Measurements from ENCODE around the gene CAND2.
"Not testable (repeated sequence)": the region's sequence is repeated elsewhere in the genome, so short reads cannot be mapped to it uniquely, and the experiment has no call there.

Gene CAND2

DNA sequence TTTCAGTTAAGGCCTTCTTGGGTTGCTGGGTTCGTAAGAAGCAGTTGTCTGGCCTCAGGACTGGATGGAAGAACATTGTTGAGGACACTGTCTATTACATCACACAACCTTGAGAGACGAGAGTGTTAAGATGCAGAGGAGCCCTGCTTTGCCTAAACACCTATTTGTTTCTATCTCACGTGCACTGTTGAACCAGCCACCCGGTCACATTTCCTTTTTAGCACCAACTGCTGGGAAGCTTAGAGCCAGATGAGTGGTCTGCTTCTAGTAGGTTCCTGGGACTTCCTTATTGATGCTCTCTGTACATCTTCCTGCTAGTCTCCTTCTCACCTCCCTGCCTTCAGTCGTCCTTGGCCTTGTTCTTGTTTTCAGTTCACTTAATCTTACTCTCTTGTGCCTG, 22.3 kb downstream of the CAND2 start:
- no peak for DNase-seq
- intact Hi-C loops (cut with DNase I), result no loop called here

DNA sequence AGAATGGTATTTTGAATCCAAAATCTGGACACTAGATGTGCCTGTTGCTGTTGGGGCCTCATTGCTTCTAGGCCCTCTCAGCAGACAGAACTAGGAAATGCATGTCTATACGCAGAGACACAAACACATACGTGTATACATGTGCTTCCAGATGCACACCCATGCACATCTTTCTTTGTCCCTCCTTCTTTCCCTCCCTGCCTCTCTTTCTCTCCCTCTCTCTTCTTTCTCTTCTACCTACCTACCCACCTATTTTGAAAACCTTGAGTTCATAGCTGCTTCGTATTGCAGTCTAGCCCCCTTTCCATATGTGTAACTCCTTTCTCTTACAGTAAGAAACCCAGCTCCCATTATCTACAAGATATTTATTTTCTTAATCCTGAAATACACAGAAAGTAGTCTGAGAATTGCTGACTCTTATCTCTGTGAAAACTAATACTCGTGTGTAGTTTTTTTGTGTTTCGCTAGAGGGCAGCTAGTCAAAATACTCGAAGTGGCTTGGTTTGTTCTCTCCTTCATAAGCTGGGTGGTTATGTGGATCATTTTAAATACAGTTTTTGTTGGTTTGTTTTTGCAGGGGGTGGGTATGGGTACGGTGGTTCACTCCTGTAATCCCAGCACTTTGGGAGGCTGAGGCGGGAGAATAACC, 26.4 kb downstream of the CAND2 start:
- intact Hi-C loops (cut with DNase I), result no loop called here
- no peak for DNase-seq

DNA sequence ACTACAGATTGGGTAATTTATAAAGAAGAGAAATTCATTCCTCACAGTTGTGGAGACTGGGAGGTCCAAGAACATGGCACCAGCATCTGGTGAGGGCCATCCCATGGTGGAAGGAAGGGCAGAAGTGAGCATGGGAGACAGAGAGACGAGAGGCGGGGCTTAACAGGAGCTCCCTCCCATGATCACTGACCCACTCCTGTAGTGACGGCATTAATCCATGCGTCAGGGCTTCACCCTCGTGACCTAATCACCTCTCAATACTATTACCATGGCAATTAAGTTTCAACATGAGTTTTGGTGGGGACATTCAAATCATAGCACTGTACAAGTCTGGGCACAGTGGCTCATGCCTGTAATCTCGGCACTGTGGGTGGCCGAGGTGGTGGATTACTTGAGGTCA, 27.8 kb downstream of the CAND2 start:
- DNase-seq, result no peak
- intact Hi-C loops (cut with DNase I), result no loop called here

DNA sequence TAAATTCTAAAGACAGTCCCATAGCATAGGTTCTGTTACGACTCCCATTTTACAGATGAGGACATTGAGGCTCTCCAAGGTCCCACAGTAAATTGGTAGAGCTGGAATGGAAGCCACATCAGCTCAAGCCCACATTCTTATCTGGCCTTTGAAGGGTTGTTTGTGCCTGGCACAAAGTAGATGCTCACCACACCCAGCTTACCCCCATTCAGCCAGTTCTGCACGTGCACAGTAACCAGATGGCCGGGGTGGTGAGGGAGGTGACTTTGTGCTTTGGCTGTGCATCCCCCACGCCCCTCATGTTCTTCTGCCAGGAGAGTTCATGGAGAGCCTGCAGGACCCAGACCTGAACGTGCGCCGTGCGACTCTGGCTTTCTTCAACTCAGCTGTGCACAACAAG, 28.7 kb downstream of the CAND2 start:
- intact Hi-C loops (cut with DNase I), result no loop called here
- no peak for DNase-seq

DNA sequence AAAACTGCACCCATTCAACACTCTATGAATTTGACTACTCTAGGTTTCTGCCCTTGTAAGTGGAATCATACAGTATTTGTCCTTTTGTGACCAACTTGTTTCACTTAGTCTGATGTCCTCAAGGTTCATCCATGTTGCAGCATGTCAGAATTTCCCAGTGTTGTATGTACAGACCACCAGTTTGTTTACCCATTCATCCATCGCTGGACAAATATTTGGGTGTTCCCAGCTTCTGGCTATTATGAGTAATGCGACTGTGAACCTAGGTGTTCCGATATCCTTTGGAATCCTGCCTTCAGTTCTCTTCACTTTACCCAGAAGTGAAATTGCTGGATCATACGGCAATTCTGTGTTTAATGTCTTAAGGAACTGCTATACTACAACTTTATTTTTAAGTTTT, 32.3 kb downstream of the CAND2 start:
- no peak for DNase-seq

DNA sequence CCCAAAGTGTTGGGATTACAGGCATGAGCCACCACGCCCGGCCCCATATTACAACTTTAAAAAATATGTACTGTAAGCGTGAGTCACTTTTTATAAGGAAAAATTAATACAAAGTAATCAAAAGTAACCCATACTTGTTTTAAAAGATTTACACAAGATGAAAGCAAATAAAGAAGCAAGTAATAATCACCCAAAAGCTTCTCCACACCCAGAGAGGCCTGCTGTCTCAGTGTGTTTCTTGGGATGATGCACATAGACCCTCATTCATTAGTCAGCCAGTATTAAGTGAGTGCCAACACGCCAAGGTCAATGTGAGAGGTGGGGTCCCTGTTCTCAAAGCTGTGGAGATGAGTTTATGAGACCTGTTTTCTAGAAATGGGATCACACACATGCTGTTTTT, 32.9 kb downstream of the CAND2 start:
- DNase-seq, result no peak
- intact Hi-C loops (cut with DNase I), result no loop called here

More for the DNA sequence above, 32.3 kb downstream of the CAND2 start:
- intact Hi-C loops (cut with DNase I), result no loop called here

DNA sequence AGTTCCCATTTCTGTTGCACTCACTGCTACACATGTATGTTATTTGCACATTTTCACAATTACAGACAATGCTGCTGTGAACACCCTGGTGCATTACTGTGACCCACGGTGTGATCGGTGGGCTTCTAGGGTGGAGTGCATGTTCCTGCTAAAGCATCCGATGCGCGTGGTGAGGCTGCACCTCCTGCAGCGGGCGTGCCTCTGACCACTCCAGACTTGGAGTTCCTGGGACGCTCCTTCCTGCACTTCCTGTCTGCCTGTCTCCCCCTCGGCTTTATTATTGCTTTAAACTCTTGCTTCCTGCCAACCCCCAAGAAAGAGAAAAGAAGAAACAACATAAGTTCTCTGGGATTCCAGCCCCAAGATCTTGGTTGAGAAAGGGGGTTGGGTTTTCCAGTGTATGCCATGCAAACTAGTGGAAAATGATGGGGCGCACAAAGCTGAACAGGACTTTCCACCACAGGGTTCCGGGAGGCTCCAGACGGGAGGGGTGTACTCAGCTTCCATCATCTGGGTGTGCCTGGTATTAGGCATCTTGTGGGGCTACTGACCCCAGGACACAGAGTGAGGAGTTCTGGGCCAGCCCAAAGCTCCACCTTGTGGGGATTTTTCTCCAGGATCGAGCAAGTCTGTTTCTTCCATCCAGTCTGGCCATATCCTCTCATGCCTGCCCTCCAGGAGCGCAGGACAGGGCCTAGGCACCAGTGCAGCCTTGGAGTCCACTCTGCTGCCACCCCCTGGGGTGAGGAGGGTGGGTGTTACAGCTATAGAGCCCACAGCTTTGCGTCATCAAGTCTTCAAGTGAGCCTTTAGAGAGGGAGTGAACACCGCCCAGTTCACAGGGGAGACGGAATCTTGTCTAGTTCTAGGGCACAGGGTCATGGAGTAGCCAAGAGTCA, 33.7 kb downstream of the CAND2 start:
- no peak for DNase-seq
- intact Hi-C loops (cut with DNase I), result no loop called here

DNA sequence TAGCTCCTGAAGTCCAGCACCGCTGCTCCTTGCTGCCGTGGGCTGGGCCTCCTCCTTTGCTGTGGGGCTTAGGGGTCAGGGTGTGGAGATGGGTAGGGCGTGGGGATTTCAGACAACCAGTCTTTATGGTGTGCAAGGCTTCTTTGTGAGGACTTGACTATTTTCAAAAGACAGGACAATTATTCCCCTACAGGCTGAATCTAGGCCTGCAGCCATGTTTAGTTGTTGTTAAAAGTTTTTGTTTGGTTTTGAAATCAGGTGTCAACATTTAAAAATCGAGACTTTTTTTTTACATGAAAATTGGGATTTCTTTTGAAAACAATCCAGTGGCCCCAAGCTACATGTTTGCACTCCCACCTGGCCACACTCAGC, 34.3 kb downstream of the CAND2 start:
- intact Hi-C loops (cut with DNase I), result no loop called here
- DNase-seq, result no peak

DNA sequence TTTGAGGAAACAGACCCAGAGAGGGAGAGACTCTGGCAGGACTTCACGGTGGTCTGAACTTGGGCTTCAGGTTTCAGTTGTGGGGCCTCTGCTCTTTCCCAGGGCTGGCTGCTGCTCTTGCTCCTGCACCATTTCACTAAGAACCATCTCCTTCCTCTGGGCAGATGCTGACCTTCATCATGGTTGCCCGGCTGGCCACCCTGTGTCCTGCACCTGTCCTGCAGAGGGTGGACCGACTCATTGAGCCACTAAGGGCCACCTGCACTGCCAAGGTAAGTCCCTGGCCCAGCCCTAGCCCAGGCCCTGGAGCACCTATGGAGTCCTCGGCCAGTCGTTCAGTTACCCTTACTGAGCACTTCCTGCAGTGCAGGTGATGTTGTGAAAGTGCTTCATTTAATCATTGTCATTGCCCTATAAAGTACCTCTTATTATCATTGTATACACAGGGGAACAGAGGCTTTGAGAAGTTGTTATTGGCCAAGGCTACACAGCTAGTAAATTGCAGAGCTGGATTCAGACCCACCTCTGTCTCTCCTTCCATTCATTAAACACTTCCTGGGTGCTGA, 34.9 kb downstream of the CAND2 start:
- intact Hi-C loops (cut with DNase I), result no loop called here
- DNase-seq, result no peak

DNA sequence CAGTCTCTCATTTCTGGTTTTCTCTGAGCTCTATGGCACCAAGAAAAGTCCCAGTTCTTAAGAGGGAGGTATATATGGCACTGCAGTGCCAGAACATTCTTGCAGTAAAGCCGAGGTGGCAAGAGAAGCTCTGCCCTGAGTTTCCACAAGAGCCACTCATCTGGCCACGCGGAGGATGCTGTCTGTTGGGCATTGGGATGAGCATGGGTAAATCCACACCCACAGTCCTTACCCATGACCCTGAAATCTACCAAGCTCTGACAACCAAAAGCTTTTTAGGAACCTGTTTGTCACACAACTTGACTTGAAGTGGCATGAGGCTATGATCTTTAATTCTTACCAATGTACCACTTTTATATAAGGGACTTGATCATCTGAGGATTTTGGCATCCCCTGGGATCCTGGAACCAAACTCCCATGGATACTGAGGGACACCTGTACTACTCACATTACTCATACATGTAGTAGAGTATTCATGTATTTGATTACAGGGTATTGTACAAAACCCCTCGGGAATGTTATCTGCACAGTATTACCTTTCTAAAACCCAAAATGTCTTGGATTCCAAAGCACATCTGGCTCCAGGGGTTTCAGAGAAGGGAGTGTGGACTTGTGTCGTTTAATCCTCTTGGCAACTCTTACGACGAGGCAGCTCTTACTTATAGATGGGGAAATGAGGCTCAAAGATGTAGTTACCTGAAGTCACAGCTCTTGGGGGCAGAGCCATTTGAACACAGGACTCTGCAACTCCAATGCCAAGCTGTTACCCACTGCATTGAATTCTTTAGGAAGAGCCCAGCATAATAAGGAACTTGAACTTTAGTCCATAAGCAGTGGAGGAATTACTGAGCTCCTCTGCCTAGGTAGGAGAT, 36.1 kb downstream of the CAND2 start:
- DNase-seq, result no peak
- intact Hi-C loops (cut with DNase I), result no loop called here

DNA sequence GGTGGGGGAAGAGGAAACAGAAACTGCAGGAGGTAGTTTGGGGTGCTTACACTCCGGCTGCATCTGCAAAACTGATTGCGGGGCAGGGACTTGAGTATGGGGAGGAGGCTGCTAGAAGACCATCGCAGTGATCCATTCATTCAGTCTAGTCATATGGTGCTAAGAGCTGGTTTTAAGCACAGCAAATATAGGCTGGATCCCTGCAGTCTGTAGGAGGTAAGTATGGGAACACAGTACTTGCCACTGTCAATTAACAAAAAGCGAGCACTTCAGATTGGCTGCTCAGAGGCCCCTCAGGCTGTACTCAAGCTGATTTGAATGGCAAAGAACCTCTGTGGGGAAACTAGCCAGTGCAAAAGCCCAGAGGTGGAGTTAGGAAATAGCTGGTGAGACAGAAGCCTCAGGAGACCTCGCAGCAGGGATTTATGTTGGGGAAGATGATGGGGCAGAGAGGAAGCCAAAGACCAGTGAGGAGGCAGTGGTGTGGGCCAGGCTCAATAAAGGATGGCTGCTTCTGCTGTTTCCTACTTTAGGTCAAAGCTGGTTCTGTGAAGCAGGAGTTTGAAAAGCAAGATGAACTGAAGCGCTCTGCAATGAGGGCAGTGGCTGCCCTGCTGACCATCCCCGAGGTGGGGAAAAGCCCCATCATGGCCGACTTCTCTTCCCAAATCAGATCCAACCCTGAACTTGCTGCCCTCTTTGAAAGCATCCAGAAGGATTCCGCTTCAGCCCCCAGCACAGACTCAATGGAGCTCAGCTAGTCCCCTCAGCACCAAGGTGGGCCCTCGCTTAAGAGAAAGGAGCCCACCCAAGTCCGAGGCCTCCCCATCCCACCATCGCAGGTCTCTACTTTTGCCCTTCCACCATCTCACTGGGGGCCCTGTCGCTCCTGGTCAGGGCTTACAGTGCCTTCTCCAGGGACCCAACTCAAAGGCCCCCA, 37.0 kb downstream of the CAND2 start:
- intact Hi-C loops (cut with DNase I), result no loop called here
- no peak for DNase-seq

DNA sequence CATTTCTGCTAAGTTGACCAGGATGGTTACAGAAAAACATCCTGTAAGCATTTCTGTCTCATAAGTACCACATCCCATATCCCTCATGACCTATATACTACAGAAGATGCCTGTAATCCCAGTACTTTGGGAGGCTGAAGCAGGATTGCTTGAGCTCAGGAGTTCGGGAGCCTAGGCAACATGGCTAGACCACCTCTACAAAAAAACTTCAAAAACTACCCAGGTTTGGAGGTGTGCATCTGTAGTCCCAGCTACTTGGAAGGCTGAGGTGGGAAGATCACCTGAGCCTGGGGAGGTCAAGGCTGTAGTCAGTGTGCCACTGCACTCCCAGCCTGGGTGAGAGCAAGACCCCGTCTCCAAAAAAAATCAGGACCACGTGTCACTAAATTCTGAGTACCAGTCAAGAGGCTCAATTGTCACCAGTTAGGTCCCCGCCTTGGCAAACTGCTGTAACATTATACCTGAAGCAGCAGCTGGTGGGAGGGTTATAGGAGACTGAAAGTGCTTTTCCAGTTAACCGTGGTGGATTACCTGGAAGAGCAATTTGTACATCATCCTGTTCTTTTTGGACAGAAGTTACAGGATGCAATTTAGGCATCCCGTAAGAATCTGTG, 38.7 kb downstream of the CAND2 start:
- intact Hi-C loops (cut with DNase I), result no loop called here
- no peak for DNase-seq

DNA sequence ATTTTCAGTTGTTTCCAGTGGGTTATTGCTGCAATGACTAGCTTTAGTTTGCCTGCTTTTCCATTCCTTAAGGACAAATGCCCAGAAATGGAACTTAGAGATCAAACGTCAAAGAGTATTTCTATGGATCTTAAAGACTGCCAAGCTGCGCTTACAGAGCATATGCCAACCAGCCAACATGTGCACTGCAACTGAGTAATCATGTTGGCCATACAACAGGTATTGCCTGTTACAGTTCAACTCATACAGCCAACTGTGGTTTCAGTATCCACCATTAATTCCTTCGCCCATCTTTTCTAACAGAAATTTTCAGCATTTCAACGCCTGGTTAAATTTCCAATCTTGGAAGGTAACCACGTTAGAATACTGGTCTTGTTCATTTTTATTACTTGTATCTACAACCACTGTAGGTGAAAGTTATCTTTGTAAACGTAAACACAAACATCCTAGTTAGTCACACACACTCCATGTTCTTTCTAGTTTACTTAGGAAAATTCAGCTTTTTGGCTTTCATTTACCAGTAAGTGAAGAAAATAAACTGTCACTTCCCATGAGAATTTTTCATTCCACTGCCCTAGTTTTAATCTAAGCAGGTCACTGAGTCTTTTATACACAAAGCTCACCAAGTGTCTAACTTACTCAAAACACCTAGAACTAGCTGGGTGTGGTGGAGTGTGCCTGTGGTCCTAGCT, 41.0 kb downstream of the CAND2 start:
- no peak for DNase-seq
- intact Hi-C loops (cut with DNase I), result no loop called here

DNA sequence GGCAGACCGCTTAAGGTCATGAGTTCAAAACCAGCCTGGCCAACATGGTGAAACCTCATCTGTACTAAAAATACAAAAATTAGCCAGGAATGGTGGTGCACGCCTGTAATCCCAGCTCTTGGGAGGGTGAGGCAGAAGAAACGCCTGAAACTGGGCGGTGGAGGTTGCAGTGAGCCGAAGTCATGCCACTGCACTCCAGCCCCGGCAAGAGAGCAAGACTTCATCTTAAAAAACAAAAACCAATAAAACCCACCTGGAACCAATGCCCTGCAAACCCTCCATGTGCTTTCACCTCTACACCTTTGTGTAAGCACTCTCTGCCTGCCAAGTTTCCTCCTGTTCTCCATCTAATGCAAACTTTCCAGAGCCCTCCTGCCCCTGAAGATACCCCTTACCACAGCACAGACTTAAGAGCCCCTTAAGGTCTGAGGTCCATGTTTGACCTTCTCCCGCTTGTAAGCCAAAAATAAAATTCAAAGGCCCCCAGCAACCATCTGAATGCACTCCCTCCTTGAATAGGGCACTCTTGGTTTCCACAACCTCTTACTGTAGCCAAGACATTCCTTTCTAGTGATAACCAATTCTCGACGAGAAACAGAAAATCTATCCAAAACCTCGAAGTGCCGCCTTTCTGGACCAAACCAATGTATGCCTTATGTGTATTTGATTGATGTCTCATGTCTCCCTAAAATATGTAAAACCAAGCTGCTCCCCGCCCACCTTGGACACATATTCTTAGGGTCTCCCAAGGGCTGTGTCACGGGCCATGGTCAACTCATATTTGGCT, 41.9 kb downstream of the CAND2 start:
- no peak for DNase-seq
- intact Hi-C loops (cut with DNase I), result no loop called here

DNA sequence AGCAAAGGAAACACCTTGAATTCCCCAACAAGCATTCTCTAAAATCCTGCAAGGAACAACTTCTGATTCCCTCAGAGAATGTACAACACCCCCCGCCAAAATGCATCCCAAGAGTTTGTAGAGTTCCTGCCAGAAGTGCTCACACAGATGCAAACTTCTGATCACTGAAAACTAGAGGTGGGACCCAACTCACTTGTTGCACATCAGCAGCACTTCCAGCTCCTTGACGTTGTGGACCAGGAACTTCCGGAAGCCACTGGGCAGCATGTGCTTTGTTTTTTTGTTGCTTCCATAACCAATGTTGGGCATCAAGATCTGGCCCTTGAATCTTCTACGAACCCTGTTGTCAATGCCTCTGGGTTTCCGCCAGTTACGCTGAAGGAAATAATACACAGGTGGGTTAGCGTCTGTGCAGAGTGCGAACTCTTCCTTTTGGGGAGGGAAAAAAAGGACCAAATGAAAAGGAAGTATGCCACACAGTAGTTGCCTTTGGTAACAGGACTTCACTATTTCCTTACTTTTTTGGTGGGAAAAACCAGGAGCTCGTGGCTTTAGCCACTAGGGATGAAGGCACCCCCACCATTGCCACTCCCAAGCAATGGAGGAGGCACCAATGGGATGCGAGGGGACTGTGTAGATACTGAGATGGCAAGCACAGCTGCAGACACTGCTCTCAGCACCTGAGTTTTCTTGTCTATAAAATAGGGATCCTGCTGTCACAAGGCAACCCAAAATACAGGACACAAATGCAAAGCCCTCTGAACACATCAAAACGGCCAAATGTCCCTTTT, 42.9 kb downstream of the CAND2 start:
- intact Hi-C loops (cut with DNase I), result no loop called here

DNA sequence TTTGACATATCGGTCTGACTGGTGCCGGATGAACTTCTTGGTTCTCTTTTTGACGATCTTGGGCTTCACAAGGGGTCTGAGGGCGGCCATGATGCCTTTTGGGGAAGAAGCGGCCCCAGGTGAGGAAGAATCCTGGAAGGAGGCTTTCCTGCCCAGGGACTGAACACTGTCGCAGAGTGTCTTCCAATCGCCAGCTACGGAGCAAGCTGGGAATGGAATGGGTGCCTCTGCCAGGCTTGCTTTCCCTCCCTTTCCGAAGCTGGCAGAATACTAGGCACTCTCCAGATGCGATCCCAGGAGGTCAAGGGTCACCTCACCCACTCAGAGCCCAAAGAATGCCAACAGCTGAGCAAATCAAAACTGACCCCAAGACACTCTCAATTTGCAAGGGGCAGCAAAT, 43.7 kb downstream of the CAND2 start:
- intact Hi-C loops (cut with DNase I); DNase-seq: not testable (repeated sequence)

More for the DNA sequence above, 42.9 kb downstream of the CAND2 start:
- DNase-seq, result no peak

All from head of caudate nucleus (tissue), 42 donors.